NCI-H1092 treated with DMSO at 0.1 percent for 48 hours (cell line): Measurements from ENCODE around the gene CCNL2.

Experiments
- DNase-seq: peaks from one replicate; lab custom pipeline; 2025; lab: John Stamatoyannopoulos, UW

Gene CCNL2

DNA sequence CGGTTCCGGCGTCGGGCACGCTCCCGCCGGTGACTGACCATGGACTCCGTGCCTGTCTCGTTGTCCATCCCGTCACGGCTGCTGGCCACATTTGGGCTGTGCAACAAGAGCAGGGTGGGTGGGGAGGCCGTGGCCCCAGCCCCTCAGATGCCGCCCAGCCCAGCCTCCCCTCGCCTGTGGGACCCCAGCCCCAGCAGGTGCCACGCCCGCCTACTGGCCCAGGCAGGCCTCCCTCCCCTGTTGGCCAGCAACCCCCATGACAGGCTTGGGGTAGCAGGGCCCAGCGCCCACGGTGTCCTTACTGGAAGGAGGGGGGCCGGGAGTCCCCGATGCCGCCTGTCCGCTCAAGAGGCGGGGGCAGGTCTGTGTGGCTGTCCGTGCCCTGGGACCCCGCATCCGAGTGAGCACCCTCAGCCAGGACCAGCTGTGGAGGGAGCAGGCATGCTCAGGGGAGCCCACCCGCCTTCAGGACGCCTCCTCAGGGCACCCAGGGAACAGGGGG is 57.0 kb downstream of the CCNL2 start:
- no peak for DNase-seq

DNA sequence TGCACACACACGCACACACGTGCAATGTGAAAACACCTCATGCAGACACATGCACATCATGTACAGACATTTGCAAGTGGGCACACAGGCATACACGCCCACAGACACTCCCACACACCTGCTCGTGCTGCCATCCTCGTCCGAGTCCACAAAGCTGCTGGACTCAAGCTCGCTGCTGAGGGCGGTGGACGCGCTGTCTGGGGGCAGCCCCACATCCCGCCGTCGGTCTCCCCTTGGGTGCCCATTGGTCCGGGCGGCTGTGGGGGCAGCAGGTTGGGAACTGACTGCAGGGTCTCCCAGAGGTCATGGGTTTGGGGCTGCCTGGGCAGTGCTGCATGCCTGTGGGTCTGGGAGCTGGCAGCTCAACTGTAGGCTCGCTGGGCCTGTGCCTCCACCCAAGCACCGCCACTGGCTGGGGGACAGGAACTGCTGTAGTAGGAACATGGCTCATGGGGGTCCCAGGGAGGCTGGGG is 57.5 kb downstream of the CCNL2 start:
- DNase-seq = no peak

DNA sequence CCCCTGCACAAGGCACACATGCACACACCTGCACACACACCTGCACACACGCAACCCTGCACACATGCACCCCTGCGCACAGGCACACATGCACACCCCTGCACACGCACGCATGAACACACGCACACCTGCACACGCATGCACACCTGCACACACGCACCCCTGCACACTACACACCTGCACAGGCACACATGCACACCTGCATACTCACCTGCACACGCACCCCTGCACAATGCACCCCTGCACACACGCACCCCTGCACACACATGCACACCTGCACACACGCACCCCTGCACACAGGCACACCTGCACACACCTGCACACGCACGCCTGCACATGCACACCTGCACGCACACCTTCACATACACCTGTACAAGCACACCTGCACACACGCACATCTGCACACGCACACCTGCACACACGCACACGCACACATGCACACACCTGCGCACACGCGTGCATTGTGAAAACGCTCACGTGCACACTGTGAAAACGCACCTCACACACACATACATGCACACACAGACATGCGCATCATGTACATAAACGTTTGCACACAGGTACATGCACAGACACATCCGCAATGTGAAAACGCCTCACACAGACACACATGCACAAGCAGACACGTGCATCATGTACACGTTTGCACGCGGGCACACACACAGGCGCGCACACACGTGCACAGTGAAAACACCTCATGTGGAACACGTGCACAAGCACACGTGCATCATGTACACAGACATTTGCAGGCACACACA is 58.2 kb downstream of the CCNL2 start:
- DNase-seq = no peak

DNA sequence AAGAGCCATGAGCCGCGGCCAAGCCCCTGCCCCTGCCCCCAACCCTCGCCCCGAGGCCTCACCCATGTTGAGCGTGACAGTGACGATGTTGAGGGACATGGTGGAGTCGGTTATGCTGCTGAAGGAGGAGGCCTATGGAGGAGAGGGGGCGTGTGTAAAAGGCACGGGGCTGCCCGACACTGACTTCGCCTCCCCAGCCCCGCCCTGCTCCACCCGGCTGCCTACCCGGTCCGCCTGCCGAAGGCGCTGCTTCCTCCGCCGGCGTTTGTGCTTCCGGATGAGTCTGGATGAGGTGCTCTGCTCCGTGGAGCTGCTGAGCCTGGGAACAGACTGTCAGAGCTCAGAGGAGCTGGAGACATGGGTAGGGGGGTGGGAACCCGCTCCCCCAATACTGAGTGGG is 59.0 kb downstream of the CCNL2 start:
- no peak for DNase-seq

DNA sequence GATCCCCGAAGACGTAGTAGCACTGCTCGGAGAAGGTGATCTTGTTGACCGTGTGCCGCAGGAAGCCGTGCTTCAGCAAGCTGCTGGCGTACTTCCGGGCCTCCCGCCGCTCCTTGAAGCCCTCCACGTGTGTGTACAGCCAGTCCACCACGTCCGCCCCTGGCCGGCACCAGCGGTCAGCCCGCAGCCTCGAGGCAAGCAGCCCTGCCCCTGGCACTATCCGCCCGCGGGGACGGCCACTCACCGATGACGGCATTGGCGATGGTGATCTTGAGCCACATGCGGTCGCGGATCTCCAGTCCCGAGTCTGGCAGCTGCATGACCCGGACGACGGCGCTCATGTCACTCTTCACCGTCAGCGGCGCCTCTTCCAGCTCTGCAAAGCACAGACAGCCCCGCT is 60.9 kb downstream of the CCNL2 start:
- DNase-seq = no peak

DNA sequence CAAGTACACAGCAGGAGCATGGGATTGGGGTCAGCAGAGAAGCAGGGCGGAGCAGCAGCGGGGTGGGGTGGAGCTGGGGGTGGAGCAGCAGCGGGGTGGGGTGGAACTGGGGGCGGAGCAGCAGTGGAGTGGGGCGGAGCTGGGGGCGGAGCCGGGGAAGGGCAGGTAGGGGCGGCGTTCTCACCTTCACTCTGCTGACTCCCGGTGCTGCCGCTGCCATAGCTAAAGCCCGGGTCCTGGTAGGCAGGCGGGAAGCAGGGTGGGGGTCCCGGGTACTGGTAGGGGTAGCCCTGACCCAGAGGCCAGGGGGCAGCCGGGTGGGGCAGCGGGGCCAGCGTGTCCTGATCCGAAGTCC is 61.4 kb downstream of the CCNL2 start:
- no peak for DNase-seq

DNA sequence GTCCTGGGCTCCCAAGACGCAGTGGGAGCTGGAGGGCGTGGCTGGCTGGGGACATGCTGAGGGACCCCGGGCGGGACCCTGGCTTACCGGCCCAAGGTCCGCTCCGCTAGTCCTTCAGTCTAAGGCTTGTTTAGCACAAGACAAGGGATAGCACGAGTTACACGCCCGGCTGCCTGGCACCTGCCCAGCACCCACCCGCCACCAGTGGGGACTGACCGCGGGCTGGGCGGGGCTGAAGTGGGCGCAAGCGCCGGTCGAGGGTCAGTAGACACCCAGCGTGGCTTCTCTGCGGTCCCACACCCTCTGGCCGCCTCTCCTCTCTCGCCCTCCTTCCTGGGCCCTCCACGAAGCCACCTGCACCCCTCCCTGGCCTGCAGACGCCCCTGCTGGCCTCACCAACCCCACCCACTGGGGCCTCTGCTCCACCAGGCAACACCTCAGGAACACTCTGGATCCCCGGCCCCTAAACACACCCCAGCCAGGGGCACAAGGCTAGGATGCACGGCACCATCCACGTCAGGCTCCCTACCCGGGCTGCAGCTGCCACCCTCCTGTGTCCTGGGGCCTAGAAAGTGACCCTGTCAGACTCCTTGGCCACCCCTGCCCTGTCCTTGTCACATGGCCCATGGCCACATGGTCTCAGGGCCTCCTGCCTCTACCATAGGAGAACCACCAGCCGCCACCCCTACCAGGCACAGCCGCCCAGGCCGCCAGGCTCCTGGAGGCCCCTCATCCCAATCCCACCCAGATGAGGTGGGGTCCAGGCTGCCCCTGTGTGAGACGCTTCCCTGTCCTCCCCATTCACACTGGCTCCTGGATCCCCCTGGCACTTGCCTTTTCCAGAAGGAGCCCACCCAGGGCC is 62.0 kb downstream of the CCNL2 start:
- DNase-seq = no peak

DNA sequence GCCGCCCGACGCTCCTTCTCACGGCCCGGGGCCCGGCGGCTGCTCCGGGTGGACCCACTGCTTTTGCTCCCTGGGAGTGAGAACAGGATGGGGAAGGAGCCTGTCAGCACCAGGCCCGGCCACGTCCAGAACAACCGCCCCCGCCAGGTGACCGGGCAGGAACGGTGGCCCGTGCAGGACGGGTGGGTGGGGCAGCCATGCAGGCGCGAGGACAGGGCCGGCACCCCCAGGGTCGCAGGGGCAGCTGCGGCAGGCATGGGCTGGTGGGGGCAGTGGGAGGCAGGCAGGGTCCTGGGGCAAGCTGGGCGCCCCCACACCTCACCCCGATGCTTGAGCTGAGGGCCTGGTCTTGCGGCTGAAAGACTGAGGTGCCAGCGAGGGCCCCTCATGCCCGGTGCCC is 62.7 kb downstream of the CCNL2 start:
- no peak for DNase-seq

DNA sequence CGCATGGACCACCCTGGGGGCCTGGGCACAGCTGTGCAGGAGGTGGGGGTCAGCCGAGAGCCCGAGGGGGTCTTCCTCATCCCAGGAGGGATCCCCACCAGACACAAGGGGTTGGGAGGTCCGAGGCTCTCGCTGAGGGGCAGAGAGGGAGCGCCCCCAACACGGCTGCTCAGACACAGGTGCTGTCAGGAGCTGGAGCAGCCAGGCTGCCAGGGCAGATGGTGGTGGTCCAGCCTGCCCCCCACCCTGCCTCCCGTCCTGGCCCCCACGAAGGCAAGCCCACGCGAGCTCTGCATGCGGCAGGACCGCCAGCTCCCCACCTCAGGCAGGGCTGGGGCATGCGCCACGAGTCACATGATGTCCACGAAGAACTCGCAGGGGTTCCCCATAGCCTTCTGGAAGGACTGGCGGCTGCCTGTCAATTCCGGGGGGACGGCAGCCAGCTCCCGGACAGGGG is 63.3 kb downstream of the CCNL2 start:
- no peak for DNase-seq
